ENCODE results near the gene MAJIN.

The MAJIN gene

GRCh38 chr11:64892838-64893193 lies 79.1 kb downstream of the MAJIN start:
- TF ChIP-seq, protein P1, sequence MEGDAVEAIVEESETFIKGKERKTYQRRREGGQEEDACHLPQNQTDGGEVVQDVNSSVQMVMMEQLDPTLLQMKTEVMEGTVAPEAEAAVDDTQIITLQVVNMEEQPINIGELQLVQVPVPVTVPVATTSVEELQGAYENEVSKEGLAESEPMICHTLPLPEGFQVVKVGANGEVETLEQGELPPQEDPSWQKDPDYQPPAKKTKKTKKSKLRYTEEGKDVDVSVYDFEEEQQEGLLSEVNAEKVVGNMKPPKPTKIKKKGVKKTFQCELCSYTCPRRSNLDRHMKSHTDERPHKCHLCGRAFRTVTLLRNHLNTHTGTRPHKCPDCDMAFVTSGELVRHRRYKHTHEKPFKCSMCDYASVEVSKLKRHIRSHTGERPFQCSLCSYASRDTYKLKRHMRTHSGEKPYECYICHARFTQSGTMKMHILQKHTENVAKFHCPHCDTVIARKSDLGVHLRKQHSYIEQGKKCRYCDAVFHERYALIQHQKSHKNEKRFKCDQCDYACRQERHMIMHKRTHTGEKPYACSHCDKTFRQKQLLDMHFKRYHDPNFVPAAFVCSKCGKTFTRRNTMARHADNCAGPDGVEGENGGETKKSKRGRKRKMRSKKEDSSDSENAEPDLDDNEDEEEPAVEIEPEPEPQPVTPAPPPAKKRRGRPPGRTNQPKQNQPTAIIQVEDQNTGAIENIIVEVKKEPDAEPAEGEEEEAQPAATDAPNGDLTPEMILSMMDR (IDR thresholded peaks at IDR 0.05) = no peak
- no peak for TF ChIP-seq ZFX (IDR thresholded peaks at IDR 0.05; ENCODE audit: borderline replicate concordance)
- H3K27ac ChIP-seq = peak overlapping the region; percentile 40

GRCh38 chr11:64892411-64892831 lies 79.5 kb downstream of the MAJIN start:
- peak overlapping the region; percentile 40; the same call in 1 of the 2 replicates for H3K27ac ChIP-seq
- no peak for TF ChIP-seq ZFX (IDR thresholded peaks at IDR 0.05; ENCODE audit: borderline replicate concordance)
- TF ChIP-seq, protein P1 (IDR thresholded peaks at IDR 0.05) = no peak

DNA sequence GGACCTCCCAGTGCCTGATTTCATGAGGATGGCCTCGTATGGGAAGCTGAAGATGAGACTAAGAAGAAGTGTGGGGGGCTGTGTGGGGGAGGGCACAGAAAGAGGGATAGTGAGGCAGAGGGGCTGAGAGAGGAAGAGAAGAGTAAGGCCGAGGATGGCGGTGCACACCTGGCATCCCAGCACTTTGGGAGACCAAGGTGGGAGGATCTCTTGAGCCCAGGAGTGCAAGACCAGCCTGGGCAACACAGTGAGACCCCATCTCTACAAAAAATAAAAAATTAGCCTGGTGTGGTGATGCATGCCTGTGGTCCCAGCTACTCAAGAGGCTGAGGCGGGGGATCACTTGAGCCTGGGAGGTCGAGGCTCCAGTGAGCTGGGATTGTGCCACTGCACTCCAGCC lies 80.0 kb downstream of the MAJIN start:
- no peak overlapping the region for H3K27ac ChIP-seq
- TF ChIP-seq, protein P1 (IDR thresholded peaks at IDR 0.05) = no peak
- TF ChIP-seq ZFX (IDR thresholded peaks at IDR 0.05; ENCODE audit: borderline replicate concordance) = no peak

DNA sequence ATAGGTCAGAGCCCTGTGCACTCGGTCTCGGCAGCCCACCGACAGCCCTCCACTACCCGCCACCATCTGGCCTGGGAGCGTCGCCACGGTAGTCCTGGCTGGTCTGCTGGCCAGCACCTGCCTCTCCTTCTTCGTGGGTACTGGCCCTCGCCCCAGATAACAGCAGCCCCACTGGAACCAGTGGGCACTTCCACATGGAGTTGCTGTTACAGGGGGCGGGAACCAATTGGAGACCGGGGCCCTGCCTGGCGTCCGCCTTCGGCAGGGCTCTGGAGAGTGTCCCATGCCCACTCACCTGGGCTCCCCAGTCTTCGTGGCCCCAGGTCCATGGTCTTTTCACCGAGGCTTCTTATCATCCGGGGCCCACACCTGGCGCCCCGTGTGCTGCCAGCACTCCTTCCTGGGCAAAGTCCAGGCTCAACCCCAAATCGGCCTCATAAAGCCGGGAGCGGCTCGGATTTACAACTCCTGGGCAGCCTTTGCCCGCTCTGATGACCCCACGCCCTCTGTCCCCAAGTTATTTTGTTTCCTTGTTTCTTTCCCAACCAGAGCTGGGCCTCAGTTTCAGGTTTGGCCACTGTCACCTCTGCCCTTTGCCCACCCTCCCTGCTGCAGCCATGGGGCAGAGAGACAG lies 80.6 kb downstream of the MAJIN start:
- TF ChIP-seq, protein P1 (IDR thresholded peaks at IDR 0.05) = no peak
- no peak for TF ChIP-seq ZFX (IDR thresholded peaks at IDR 0.05; ENCODE audit: borderline replicate concordance)
- no peak overlapping the region for H3K27ac ChIP-seq

- TF ChIP-seq, protein P1 (IDR thresholded peaks at IDR 0.05) = no peak
- no peak for TF ChIP-seq ZFX (IDR thresholded peaks at IDR 0.05; ENCODE audit: borderline replicate concordance)
- H3K27ac ChIP-seq = no peak overlapping the region
These were observed 81.4 kb downstream of the MAJIN start for GRCh38 chr11:64890522-64890939.

GRCh38 chr11:64888729-64889511 lies 83.0 kb downstream of the MAJIN start:
- H3K27ac ChIP-seq = no peak overlapping the region
- no peak for TF ChIP-seq ZFX (IDR thresholded peaks at IDR 0.05; ENCODE audit: borderline replicate concordance)
- TF ChIP-seq, protein P1 (IDR thresholded peaks at IDR 0.05) = no peak

- no peak for TF ChIP-seq ZFX (IDR thresholded peaks at IDR 0.05; ENCODE audit: borderline replicate concordance)
- TF ChIP-seq, protein P1 (IDR thresholded peaks at IDR 0.05) = no peak
- H3K27ac ChIP-seq = no peak overlapping the region
These were observed 83.5 kb downstream of the MAJIN start for GRCh38 chr11:64888406-64888728.
